GM12872 (cell line): ENCODE data around the gene UTF1.

Experiments used
- CTCF ChIP-seq: IDR thresholded peaks from 3 replicates; pipeline ENCODE4 v1.5.1; 2011; ENCODE audit warnings: low read depth, mild to moderate bottlenecking, low read length, moderate library complexity; ENCODE audit not compliant: insufficient read depth

The UTF1 gene

GRCh38 chr10:133217800-133218589, 12.0 kb upstream of the UTF1 start:
- TF ChIP-seq CTCF: no peak

- no peak for TF ChIP-seq CTCF
These were observed 11.1 kb upstream of the UTF1 start for GRCh38 chr10:133218891-133219290.

- no peak for TF ChIP-seq CTCF
These were observed 10.2 kb upstream of the UTF1 start for GRCh38 chr10:133219782-133220181.

GRCh38 chr10:133221331-133221730, 8.7 kb upstream of the UTF1 start:
- TF ChIP-seq CTCF: no peak

- no peak for TF ChIP-seq CTCF
These were observed 5.9 kb upstream of the UTF1 start for GRCh38 chr10:133224076-133224475.

- no peak for TF ChIP-seq CTCF
These were observed 5.2 kb upstream of the UTF1 start for GRCh38 chr10:133224756-133225372.

GRCh38 chr10:133225707-133226191, 4.3 kb upstream of the UTF1 start:
- no peak for TF ChIP-seq CTCF
